NCI-H128 (cell line): ENCODE measurements around the gene SH3BP4.

Source experiments
- DNase-seq: peaks from one replicate; lab custom pipeline; 2025; ENCODE audit not compliant: unreplicated experiment; lab: John Stamatoyannopoulos, UW

The SH3BP4 gene

DNA sequence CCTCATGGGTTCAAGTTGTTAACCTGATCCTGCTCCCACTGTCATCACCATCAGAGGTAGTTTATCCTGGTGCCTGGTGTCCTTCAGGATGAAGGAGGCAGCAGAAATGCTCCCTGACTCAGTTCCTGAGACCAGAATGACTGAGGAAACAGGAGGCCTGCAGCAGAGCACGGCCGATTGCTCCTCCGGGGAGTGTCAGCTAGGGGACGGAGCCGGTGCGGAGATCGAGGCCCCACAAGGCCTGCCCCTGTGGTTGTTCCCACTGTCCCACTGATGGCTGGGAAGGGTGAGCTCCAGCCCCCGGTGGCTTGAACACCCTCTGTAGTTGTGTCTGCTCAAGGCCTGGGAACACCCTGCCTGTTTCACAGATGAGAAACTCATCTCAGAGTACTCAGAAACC, 45.6 kb downstream of the SH3BP4 start:
- no peak for DNase-seq

DNA sequence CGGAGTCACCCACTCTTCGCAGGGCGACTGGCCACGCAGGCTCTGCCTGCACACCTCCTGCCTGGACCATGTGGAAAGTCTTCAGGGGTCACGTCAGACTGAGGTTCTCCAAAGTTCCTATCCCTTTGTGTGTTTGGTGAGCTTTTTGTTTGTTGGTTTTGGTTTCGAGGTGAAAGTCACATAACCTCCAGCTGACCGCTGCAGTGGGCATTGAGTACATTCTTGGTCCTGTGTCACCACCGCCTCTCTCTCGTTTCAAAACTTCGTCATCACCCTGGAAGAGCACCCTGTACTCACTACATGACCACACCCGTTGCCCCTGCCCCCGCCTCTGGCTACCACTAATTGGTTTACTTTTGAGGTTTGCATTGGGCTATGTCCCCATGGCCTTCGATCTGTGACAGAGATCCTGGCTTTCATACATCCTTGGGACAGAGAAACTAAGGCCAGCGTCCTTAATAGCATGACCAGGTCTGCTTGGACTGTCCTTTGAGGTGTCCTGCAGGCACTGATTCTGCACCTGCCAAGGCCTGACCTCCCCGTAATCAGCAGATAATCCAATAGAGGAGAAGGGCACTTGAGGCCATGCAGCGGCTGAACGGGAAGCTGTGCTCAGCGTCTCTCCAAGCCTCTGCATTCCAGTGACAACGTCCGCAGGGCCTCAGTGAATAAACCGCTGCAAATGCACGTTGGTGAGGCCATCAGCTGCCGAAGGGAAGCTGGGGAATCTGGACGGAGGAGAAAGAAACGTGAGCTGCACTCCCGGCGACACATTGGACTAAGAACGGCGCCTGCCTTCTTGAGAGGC, 46.8 kb downstream of the SH3BP4 start:
- no peak for DNase-seq

DNA sequence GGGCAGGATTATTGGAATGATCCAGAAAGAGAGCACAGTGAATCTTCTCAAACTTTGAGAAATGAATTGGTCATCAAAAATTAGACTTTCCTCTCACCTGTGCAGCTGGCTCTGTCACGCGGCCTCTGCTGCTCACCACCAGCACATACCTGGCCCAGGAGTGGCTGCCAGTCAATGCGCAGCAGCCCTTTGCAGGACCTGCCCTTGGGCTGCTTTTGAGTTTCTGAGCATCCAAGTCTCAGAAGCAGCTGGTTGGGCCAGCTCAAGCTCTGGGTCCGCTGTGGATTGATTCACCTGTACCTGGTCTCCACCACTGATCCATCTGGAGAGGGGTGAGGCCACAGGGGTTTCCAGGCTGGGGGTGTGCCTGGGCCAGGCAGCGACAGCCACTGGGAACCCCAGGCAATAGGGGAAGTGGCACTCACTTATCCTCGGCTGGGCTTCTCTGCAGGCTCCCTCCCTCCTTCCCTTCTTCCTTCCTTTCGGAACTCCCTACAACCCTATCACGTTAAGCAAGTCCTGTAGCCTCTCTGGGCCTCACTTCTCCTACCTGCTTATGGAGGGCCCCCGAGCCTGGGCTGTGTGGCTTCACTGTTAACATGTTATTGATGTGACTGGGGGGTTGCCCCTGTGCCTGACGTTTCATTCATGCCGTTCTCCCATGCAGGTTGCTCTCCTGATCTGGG, 48.1 kb downstream of the SH3BP4 start:
- no peak for DNase-seq

DNA sequence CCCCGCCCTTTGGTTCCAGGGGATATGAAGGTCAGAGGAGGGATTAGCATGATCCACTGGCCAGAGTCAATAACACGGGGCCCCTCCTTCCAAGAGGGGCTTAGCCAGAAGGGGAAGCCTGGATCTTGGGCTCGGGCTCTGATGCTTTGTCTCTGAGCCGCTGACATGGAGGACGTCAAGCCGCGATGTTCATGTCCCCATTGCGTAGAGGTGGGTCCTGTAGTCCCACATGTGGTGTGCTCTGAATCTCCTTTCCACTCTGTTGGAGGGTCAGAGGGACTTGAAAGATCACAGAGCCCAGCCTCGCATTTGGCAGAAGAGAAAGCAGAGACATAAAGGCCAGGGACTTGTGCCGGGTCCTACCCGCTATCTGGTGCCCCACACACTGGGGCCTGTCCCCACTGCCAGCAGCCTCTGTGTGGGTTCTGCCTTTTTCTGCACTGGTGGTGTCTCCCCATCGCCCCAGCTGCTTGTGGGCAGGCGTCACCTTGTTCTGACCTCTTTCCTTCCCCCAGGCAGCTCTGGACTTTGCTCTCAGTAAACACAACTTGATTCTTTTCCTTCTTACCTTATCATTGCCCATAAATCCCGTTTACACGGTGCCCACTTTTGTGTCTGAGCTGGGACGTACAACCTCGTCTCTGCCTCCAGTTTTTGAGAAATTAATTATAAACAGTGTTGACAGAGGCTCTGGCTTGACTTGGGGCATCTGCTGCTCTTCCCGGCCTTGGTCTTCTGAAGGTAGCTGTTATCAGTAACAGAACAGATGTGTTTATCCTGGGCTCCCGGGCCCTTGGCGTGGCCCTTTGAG, 48.8 kb downstream of the SH3BP4 start:
- no peak for DNase-seq

DNA sequence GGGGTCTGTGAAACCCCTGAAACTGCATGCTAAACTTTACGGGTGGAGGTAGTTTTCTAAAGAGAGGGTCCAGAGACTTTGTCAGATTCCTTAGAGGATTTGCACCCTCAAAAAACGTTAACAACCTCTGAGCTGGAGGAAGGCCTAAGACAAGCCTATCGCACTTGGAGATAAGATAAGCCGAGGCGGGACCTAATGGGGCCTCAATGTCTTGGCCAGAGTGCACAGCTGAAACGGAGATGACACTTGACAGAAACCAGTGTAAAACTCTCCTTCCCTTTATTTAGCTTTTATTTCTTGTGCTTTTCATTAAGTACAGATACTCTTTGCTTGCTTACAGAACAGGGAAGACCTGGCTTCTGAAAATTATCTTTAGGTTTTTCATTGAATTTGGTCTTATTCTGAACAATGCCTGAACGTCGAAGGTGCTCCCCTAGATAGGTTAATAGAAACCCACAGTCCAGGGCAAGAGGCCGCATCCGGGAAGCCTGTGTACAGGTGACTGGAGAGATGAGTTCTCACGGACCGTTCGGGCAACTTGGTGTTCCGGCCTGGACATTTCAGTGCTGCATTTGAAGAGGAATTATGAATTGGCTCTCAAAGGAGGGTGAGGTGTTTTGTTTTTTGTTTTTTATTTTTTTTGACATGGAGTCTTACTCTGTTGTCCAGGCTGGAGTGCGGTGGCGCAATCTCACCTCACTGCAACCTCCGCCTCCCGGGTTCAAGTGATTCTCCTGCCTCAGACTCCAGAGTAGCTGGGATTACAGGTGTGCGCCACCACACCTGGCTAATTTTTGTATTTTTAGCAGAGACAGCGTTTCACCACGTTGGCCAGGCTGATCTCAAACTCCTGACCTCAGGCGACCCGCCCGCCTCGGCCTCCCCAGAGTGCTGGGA, 49.7 kb downstream of the SH3BP4 start:
- DNase-seq: no peak

DNA sequence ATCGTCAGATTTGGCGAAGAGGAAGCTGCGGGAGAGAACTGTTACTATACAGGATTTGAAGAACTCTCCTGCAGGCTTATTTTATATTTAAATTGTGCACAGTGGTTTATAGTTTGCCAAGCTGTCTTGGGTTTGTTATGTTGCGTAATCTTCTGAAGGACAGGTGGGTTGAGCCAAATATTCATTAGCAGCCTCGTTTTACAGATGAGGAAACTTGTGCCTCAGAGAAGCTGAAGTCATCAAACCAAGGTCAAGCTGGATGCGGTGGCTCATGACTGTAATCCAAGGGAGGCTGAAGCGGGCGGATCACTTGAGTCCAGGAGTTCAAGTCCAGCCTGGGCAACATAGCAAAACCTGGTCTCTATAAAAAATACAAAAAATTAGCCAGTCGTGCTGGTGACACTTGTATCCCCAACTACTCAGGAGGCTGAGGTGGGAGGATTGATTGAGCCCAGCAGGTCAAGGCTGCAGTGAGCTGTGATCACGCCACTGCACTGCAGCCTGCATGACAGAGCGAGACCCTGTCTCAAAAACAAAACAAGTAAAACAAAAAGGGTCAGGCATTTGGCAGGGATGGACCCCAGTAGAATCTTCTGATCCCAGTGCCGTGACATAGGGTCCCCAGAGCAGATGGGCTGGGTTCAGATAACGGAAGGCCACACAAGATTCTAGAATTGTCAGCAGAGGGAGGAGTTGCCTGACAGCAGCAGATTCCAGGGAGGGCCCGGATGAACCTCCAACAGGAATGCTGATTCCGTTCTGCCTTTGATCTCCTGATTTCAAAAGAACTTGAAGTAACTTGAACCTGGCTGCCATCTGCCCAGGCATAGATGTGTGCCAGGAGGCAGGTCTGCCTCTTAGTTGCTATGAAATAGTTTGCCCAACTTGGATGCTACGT, 50.6 kb downstream of the SH3BP4 start:
- DNase-seq: no peak

DNA sequence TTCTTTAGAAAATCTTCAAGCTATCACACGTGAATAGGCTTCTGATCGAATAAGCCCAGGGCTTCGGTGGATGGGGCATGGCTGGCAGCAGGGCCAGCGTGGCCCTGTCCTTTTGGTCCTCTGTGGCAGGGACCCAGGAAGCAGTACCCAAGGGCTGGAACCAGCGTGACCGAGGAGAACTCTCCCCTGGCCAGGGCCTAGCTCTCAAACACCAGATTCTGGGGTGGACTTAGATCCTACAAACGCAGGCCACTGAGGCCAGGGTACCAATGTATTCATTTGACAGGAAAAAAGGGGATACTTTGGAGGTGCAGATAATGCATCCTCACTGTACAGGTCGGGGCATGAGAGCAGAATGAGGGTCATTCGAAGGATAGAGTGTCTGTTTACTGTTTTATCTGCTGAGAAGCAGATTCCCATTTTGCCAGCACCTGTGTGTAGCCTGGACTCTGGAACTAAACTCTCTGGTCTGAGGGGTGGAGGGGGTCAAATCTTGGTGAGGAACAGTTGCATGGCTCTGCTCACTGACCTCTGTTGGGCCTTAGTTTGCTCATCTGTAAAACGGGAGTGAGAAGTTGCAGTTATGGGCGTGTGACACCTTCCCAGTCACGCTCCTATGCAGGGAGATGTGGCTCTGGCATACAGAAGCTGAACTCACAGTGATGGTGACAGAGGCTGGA, 51.4 kb downstream of the SH3BP4 start:
- DNase-seq: no peak

DNA sequence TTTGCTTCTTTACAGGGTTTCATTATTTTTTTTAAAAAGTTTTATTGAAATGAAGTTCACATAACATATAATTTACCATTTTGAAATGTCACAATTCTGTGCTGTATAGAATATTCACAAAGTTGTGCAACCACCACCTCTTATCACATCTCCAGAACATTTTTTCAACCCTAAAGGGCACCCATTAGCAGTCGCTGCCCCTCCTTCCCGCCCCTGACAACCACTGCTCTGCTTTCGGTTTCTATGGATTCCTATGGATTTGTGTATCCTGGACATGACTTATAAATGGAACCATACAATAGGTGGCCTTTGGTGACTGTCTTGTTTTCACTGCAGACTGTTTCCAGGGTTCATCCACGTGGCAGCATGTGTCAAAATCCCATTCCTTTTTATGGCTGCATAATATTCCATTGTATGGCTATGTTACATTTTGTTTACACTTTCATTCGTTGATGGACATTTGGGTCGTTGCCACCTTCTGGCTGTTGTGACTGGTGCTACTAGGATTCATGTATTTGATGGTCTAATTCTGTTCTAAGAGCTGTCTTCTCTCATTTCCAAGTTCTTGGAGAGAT, 52.6 kb downstream of the SH3BP4 start:
- no peak for DNase-seq

DNA sequence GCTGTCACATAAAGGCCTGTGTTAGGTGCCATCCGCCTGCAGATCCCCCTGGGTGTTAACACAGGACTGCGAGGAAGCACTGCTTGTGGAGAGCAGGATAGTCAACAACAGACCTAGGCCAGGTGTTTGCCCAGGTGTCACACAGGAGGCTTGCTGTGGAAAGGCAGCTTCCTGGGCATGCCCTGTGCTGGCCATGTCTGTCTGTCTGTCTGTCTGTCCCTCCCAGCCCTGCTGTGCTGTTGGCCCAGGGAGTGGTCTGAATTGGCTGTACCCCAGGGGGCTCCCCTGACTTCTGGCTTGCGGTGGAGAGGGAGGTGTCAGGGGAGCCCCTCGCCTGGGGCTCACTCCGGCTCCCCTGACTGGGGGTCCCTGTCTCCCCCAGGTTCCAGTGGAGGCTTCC, 53.2 kb downstream of the SH3BP4 start:
- DNase-seq: no peak

DNA sequence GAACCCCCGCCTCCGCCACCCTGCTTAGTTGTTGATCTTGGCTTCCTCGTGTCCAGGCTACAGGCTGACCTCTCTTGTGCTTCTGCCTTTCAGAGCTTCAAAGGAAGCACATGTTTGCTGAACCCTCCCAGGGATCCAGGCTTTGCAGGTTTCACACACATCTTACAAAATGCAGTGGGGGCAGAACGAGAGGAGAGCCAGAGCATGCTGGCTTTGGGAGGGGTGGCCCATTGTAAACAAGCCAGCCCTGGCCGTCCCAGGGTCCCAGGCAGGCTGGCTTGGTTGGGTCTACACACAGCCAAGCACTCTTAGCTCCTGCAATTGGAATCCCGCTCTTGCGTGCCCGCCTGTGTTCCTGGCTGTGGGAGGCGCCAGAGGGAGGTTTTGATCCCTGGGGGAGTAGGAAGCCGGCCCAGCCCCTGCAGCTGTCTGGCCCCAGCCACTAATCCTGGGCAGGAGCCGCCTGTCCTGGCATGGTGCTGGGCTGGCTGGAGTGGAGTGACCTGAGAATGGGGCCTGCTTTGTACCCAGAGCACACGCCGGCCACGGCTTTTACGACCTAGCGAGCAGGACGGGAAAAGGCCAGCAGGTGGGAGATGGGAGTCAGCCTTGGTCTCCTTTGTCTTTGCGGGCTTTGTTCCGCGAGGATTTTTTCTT, 53.9 kb downstream of the SH3BP4 start:
- DNase-seq: no peak

DNA sequence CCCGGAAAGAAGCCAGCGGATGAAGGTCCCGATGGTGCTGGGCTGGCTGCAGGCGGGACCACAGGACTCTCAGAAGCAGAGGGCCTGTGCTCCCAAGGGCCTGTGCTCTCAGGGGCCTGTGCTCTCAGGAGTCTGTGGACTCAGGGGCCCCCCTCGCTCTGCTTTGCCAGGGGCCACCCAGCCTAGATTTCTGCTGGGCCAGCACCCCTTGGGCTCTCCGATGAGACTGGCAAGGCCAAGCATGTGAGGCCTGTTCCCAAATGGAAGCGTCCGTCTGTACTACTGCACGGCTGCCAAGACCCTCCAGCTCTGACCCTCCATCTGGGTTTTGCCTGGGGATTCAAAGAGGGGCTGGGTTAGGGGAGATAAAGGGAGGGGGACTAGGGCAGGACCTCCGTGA, 54.6 kb downstream of the SH3BP4 start:
- DNase-seq: no peak

DNA sequence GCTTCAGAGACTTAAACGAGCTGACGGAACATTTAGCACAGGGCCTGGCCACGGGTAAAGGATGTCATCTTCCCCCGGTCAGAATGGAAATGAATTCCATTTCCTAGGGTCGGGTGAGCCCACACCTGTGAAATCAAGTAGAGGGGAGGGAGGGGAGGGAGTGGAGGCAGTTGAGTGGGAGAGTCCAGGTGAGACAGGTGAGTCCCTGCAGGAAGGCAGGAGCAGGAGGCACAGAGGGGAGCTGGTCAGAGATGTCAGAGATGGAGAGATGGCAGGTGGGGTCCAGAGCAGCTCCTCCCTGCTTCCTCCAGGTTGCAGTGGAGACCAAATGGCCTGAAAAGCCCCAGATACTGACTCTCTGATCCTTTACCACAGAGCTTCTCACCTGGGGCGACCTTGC, 55.2 kb downstream of the SH3BP4 start:
- no peak for DNase-seq

DNA sequence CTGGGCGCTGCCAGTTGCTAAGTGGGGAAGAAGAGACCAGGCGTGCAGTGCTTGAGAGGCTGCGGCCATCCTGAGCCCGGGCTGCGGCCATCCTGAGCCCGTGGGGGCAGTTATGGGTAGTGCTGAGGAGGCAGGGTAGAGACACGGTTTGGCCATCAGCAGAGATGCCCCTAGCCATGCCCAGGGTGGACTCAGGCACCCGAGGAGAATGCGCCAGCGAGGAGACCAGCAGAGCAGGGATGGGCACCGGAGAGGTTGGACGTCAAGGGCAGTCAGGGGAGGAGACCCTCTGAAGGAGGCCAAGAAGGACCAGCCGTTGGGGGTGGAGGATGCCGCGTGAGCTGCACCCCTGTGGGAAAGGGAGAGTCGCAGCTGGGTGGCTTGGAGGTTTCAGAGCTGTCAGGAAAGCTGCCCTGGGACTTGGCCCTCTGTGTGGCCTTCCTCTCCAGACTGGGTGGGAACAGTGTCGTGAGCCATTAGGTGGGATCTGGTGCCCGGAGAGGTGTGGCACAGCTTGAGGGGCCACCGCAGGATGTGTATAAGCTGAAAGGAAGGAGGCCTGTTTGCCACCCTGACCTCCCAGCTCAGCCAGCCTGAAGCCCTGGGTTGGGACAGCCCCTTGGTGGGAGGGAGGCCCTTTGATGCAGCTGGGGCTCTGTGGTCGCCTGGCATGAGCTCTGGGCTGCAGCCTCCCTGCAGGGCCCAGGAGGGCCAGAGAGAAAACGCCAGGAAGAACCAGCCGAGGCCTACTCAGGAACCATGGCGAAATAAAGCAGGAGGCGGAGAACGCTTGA, 56.0 kb downstream of the SH3BP4 start:
- no peak for DNase-seq

DNA sequence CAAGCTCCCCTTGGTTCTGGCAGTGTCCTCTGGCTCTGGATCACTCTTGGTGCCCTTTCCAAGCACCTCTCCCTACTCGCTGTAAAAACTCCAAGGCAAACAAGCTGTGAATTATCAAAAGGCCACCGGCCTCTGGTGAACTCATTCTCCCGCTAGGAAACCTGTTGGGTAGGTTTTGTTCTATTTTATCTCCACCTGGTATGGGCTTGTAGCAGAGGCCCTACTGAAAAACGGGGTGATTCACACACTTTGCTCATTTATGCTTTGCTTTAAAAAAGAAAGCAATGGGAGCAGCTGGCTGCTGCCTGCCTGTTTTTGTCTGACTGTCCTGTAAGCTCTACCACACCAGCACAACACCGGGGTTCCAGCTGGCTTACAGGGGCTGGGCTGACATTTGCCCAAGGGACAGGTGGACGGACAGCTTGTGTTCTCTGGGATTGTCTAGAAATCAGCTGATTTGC, 56.8 kb downstream of the SH3BP4 start:
- DNase-seq: no peak

DNA sequence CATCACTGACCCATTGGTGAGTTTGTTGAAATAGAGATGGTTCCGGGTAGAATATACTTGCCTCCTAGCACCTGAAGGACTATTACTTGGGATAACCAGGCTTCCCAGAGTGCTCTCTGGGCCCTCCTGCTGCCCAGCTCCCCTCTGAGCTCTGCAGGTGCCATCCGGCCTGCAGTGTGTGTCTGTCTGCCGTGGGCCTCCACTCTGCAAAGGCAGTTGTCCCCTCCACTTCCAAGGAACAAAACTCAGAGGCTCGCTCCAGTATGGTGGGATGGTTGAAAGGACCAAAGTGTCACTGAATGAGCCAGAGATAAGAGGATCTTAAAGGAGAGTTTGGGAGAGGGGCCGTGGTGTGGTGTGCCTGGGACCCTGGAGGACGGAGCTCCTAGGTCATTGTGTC, 57.3 kb downstream of the SH3BP4 start:
- DNase-seq: no peak

DNA sequence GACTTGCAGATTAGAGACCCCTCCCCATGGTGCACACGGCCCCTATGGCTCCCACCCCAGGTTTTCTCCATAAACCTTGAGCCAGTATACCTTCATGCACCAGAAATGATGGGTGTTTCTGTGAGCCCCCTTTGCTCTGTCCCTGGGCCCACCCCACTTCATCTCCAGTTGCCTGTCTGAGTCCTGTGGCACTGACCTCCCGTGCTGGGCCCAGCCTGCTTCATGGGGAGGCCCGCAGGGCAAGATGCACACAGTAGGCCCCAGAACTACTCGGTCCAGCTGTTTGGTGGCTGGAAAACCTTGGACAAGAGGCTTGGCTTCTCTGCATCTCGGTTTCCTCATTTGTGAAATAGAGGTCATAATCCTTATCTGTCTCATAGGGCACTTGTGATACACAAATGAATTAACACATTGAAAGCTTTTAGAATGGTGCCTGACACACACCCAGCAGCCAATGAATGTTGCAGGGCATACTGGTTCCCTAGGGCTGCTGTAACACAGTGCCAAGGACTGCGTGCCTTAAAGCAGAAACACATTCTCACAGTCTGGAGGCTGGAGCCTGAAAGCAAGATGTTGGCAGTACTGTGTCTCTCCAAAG, 58.4 kb downstream of the SH3BP4 start:
- DNase-seq: no peak

DNA sequence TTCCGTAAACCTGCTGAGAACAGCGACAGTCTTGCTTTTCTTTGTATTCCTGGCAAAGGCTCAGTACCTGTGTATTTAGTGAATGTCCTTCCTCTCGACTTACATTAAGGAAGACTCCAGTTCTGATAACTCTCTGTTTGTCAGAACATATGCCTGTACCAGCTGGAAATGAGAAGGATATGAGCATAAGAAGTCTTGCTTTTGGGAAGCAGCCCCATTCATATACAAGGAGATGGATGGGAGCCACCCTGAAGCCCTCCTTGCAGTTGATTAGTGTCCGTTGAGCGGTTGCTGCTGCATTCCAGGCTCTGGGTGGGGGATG, 59.8 kb downstream of the SH3BP4 start:
- DNase-seq: no peak
